NCI-H1417 (cell line): ENCODE measurements around the gene PLEKHG5.

Experiments
- DNase-seq, 3 experiments: peaks; one replicate each; lab custom pipeline; 2025; lab: John Stamatoyannopoulos, UW

Gene PLEKHG5

GRCh38 chr1:6491480-6491962 is at the start of gene PLEKHG5:
PLEKHG5 (minus strand) TSS chr1:6491667; CDS start chr1:6477571, 14,096 bp downstream.
- no peak for DNase-seq

GRCh38 chr1:6538956-6539355 is 47.5 kb upstream of the PLEKHG5 start:
- no peak for DNase-seq

GRCh38 chr1:6536291-6536690 is 44.8 kb upstream of the PLEKHG5 start:
- no peak for DNase-seq

GRCh38 chr1:6535214-6535613 is 43.7 kb upstream of the PLEKHG5 start:
- no peak for DNase-seq

- no peak for DNase-seq
Measured at GRCh38 chr1:6534248-6534822, 42.9 kb upstream of the PLEKHG5 start.

GRCh38 chr1:6531996-6532395 is 40.5 kb upstream of the PLEKHG5 start:
- DNase-seq = no peak

- DNase-seq = no peak
Measured at GRCh38 chr1:6530504-6531160, 39.2 kb upstream of the PLEKHG5 start.

- no peak for DNase-seq
Measured at GRCh38 chr1:6528492-6528891, 37.0 kb upstream of the PLEKHG5 start.

- DNase-seq = no peak
Measured at GRCh38 chr1:6526316-6526715, 34.8 kb upstream of the PLEKHG5 start.

GRCh38 chr1:6523566-6523965 is 32.1 kb upstream of the PLEKHG5 start:
- peak in 2 of 3 experiments; percentile 10 to 38 for DNase-seq

- DNase-seq = no peak
Measured at GRCh38 chr1:6521536-6521935, 30.1 kb upstream of the PLEKHG5 start.

- DNase-seq = peak; percentile 84 to 94 (median 85)
Measured at GRCh38 chr1:6519935-6520671, 28.6 kb upstream of the PLEKHG5 start.

GRCh38 chr1:6519491-6519934 is 28.0 kb upstream of the PLEKHG5 start:
- peak in 1 of 3 experiments; percentile 78 for DNase-seq

- DNase-seq = no peak
Measured at GRCh38 chr1:6517435-6517851, 26.0 kb upstream of the PLEKHG5 start.

- no peak for DNase-seq
Measured at GRCh38 chr1:6515771-6516170, 24.3 kb upstream of the PLEKHG5 start.

GRCh38 chr1:6513320-6513801 is 21.9 kb upstream of the PLEKHG5 start:
- DNase-seq = no peak

- DNase-seq = no peak
Measured at GRCh38 chr1:6512908-6513280, 21.4 kb upstream of the PLEKHG5 start.

- no peak for DNase-seq
Measured at GRCh38 chr1:6512245-6512907, 20.9 kb upstream of the PLEKHG5 start.

- DNase-seq = no peak
Measured at GRCh38 chr1:6511561-6512244, 20.2 kb upstream of the PLEKHG5 start.

GRCh38 chr1:6511056-6511455 is 19.6 kb upstream of the PLEKHG5 start:
- DNase-seq = no peak

GRCh38 chr1:6510493-6510892 is 19.0 kb upstream of the PLEKHG5 start:
- DNase-seq = no peak

- no peak for DNase-seq
Measured at GRCh38 chr1:6509919-6510291, 18.4 kb upstream of the PLEKHG5 start.
